A673 (cell line): ENCODE results near the gene CIDEC. TPM values are rescaled to one million over a fixed set of nuclear protein-coding genes. Genes with fewer than 3 reads are reported as not detected.

ENCODE experiments used
- BruUV-seq: library from RNA; stranded (reverse); fragments of 400-500 nt; replicated peaks from 2 replicates; lab custom pipeline; 2021; lab: Mats Ljungman, UMichigan
- CTCF ChIA-PET: fragments of 300-600 bp; sonication (Branson Sonifier 250); formaldehyde crosslinking; loops from one replicate; lab custom pipeline; 2022; ENCODE audit warnings: antibody characterized with exemption; lab: Charles Lee
- POLR2A ChIA-PET: fragments of 300-600 bp; sonication (Branson Sonifier 250); formaldehyde crosslinking; loops from one replicate; lab custom pipeline; 2022; ENCODE audit warnings: antibody characterized with exemption; ENCODE audit not compliant: low non-redundant PET; lab: Charles Lee
- DNase-seq: peaks from one replicate; pipeline ENCODE4 v3.0.0-alpha.2; 2015; ENCODE audit warnings: low spot score
- H3K27ac ChIP-seq: fragments of 200-600 bp; sonication (generic); 2 replicates; pipeline ENCODE4 v1.5.1; 2016; ENCODE audit warnings: mixed run types, low read depth, mild to moderate bottlenecking, mixed read lengths, antibody characterized with exemption, low read length; ENCODE audit not compliant: poor library complexity, severe bottlenecking
- H3K27me3 ChIP-seq: fragments of 200-600 bp; sonication (generic); replicated peaks from 2 replicates; pipeline ENCODE4 v1.6.1; 2017; ENCODE audit warnings: mixed run types, low read depth, mild to moderate bottlenecking, mixed read lengths, antibody characterized with exemption, low read length; ENCODE audit not compliant: insufficient read depth, poor library complexity
- H3K36me3 ChIP-seq: fragments of 200-600 bp; sonication (generic); 2 replicates; pipeline ENCODE4 v1.6.1; 2016; ENCODE audit warnings: mixed run types, mild to moderate bottlenecking, mixed read lengths, antibody characterized with exemption, low read length; ENCODE audit not compliant: insufficient read depth, poor library complexity, severe bottlenecking
- H3K4me1 ChIP-seq: fragments of 200-600 bp; sonication (generic); 2 replicates; pipeline ENCODE4 v1.6.1; 2017; ENCODE audit warnings: mixed run types, mild to moderate bottlenecking, mixed read lengths, antibody characterized with exemption, low read length; ENCODE audit not compliant: insufficient read depth, poor library complexity, severe bottlenecking
- H3K4me3 ChIP-seq: fragments of 200-600 bp; sonication (generic); 2 replicates; pipeline ENCODE4 v1.5.1; 2016; ENCODE audit warnings: low read depth, mixed run types, mild to moderate bottlenecking, mixed read lengths, low read length; ENCODE audit not compliant: poor library complexity, severe bottlenecking
- H3K9me3 ChIP-seq: fragments of 200-600 bp; sonication (generic); 2 replicates; pipeline ENCODE4 v1.6.1; 2016; ENCODE audit warnings: mixed run types, low read depth, mild to moderate bottlenecking, mixed read lengths, antibody characterized with exemption, low read length; ENCODE audit not compliant: poor library complexity, severe bottlenecking
- EZH2 ChIP-seq: fragments of 200-600 bp; sonication (generic); IDR thresholded peaks from 2 replicates; pipeline ENCODE4 v1.6.1; 2017; ENCODE audit warnings: borderline replicate concordance, low read depth, mild to moderate bottlenecking, mixed read lengths, antibody characterized with exemption, low read length; ENCODE audit not compliant: poor library complexity, severe bottlenecking
- intact Hi-C: fragments of 100-400 bp; cut with micrococcal nuclease; formaldehyde crosslinking; loops from one replicate; pipeline ENCODE4 v1.10.0; 2022; ENCODE audit not compliant: unreplicated experiment
- total RNA-seq: library from RNA; stranded (reverse); gene quantifications from 2 replicates; pipeline ENCODE4 v1.2.3, GENCODE V29; 2021
- TF ChIP-seq, protein P1 (sequence below): fragments of 300-800, 200-600 bp; sonication (generic); conservative IDR thresholded peaks from 2 replicates; pipeline ENCODE4 v1.5.1; 2017; ENCODE audit warnings: low read depth, mild to moderate bottlenecking, antibody characterized with exemption, low read length, moderate library complexity, mixed read lengths

CIDEC gene
- total RNA-seq, 1 experiment from 2014 or later: not detected

DNA sequence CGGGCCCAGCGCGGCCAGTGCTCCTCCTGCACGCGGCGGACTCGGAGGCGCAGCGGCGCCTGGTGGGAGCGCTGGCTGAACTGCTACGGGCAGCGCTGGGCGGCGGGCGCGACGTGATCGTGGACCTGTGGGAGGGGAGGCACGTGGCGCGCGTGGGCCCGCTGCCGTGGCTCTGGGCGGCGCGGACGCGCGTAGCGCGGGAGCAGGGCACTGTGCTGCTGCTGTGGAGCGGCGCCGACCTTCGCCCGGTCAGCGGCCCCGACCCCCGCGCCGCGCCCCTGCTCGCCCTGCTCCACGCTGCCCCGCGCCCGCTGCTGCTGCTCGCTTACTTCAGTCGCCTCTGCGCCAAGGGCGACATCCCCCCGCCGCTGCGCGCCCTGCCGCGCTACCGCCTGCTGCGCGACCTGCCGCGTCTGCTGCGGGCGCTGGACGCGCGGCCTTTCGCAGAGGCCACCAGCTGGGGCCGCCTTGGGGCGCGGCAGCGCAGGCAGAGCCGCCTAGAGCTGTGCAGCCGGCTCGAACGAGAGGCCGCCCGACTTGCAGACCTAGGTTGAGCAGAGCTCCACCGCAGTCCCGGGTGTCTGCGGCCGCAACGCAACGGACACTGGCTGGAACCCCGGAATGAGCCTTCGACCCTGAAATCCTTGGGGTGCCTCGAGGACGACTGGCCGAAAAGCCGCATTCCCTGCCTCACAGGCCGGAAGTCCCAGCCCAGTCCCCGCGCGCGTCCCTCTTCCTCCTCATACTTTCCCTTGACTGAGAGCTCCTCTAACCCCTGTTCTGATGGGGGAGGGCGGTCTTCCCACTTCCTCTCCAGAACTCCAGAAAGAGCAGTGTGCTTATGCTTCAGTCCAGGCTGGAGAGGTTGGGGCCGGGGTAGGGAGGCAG, 35.4 kb upstream of the CIDEC start:
- intact Hi-C loops: no loop called here
- peak overlapping the region; percentile 64 for H3K4me3 ChIP-seq
- peaks cover 29% of the 10 kb centered on the region for H3K4me1 ChIP-seq
- peak; percentile 42 for DNase-seq
- no peaks in the 10 kb centered on the region for H3K9me3 ChIP-seq
- H3K27me3 ChIP-seq: no peaks in the 10 kb centered on the region
- no TSS peak for BruUV-seq
- peak overlapping the region; percentile 75 for H3K27ac ChIP-seq
- CTCF ChIA-PET: no interaction called here
- POLR2A ChIA-PET: no interaction called here
- H3K36me3 ChIP-seq: no peaks in the 10 kb centered on the region
- no peak for TF ChIP-seq EZH2
- TF ChIP-seq, protein P1, sequence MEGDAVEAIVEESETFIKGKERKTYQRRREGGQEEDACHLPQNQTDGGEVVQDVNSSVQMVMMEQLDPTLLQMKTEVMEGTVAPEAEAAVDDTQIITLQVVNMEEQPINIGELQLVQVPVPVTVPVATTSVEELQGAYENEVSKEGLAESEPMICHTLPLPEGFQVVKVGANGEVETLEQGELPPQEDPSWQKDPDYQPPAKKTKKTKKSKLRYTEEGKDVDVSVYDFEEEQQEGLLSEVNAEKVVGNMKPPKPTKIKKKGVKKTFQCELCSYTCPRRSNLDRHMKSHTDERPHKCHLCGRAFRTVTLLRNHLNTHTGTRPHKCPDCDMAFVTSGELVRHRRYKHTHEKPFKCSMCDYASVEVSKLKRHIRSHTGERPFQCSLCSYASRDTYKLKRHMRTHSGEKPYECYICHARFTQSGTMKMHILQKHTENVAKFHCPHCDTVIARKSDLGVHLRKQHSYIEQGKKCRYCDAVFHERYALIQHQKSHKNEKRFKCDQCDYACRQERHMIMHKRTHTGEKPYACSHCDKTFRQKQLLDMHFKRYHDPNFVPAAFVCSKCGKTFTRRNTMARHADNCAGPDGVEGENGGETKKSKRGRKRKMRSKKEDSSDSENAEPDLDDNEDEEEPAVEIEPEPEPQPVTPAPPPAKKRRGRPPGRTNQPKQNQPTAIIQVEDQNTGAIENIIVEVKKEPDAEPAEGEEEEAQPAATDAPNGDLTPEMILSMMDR: 0 out of 2 replicates have a peak, but pooled peaks have one; percentile 16

DNA sequence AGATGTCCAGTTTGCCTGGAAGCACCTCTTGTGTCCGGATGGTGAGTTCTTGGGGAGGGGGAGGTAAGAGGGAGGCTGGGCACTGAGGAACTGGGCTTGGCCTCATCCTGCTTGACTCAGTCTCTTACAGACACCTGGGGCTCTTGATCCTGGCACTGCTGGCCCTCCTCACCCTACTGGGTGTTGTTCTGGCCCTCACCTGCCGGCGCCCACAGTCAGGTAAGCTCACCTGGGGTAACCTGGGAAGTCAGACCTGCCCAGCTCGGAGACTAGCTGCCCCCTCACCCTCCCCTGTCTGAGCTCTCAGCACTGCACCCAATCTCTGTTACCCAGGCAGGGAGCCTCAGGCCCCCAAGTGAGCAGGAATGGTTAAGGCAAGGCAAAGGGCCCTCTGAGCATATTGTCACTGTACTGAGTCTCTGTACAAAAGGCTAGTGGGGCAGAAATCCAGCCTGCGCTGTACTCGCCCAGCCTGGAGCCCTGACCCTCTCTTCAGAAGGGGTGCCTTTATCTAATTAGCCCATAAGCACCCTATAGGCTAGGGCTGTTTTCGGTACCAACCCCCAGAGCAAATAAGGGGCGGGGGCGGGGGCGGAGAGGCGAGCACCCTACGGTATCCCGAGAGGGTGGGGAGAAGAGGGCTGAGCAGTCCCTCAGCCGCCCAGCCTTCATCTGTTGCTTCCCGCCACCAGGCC, 34.7 kb upstream of the CIDEC start:
- CTCF ChIA-PET: no interaction called here
- H3K27me3 ChIP-seq: no peaks in the 10 kb centered on the region
- H3K4me3 ChIP-seq: peak overlapping the region; percentile 64
- H3K36me3 ChIP-seq: no peaks in the 10 kb centered on the region
- no peaks in the 10 kb centered on the region for H3K9me3 ChIP-seq
- peaks cover 29% of the 10 kb centered on the region for H3K4me1 ChIP-seq
- no TSS peak for BruUV-seq
- TF ChIP-seq, protein P1: no peak
- TF ChIP-seq EZH2: no peak
- intact Hi-C loops: no loop called here
- DNase-seq: peak; percentile 78
- H3K27ac ChIP-seq: peak overlapping the region; percentile 75
- POLR2A ChIA-PET: no interaction called here

DNA sequence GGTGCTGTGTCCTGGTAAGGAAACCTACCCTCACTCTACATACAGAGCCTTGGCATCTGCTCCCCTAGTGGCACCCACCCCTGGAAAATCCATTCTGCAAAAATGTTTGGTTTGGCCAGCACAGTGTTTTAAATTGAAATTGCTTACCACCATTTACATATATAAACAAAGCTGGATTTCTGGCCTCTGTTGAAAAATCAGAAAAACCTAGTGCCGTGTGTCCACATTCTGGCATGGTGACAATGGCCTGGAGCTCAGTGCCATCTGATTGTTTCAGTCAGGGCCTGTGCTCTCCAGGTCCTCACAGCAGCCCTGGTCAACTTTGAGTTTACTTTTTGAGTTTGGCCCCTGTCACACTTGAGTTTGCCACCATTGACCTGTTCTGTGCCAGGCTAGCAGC, 34.0 kb upstream of the CIDEC start:
- BruUV-seq: no TSS peak
- Histone ChIP-seq H3K9me3 (no peaks in the 10 kb centered on the region), H3K27me3 (no peaks in the 10 kb centered on the region), H3K27ac (no peak overlapping the region), H3K4me3 (no peak overlapping the region), H3K4me1 (peaks cover 29% of the 10 kb centered on the region), H3K36me3 (no peaks in the 10 kb centered on the region)
- CTCF ChIA-PET: no interaction called here
- no peak for DNase-seq
- POLR2A ChIA-PET: no interaction called here
- TF ChIP-seq EZH2: no peak
- TF ChIP-seq, protein P1: no peak
- intact Hi-C loops: no loop called here
